Activated T-helper 1 cell treated with anti-CD3 and anti-CD28 coated beads, Interleukin-2, amount 50 U/mL, for 16 hours (primary cell): ENCODE measurements around the gene MED12L.

Experiments
- DNase-seq, 2 donors: peaks; one replicate each; pipeline ENCODE4 v3.0.0-alpha.2; 2020; ENCODE audit warnings: low read depth in 1 of 2, low spot score in 1 of 2

Gene MED12L

GRCh38 chr3:151319628-151320027, 234.2 kb downstream of the MED12L start:
- no peak for DNase-seq

GRCh38 chr3:151320131-151320530, 234.7 kb downstream of the MED12L start:
- DNase-seq, result no peak

GRCh38 chr3:151321526-151321925, 236.1 kb downstream of the MED12L start:
- no peak for DNase-seq

GRCh38 chr3:151322511-151322910, 237.0 kb downstream of the MED12L start:
- no peak for DNase-seq

GRCh38 chr3:151327571-151328198, 242.2 kb downstream of the MED12L start:
- DNase-seq, result no peak

GRCh38 chr3:151328298-151328995, 243.0 kb downstream of the MED12L start:
- no peak for DNase-seq

- no peak for DNase-seq
Observed at GRCh38 chr3:151329363-151329762, 243.9 kb downstream of the MED12L start, which contains the start of gene P2RY13. TSS of gene P2RY13 (minus strand) at chr3:151329549. CDS start at chr3:151329528, 21 bp downstream.

GRCh38 chr3:151330379-151330778, 244.9 kb downstream of the MED12L start:
- no peak for DNase-seq

GRCh38 chr3:151330899-151331298, 245.4 kb downstream of the MED12L start:
- no peak for DNase-seq

GRCh38 chr3:151331696-151332095, 246.2 kb downstream of the MED12L start:
- no peak for DNase-seq

GRCh38 chr3:151345859-151346258, 260.4 kb downstream of the MED12L start:
- DNase-seq, result no peak

GRCh38 chr3:151346292-151346691, 260.8 kb downstream of the MED12L start:
- no peak for DNase-seq

- no peak for DNase-seq
Observed at GRCh38 chr3:151347432-151347831, 262.0 kb downstream of the MED12L start.

- DNase-seq, result no peak
Observed at GRCh38 chr3:151350656-151351055, 265.2 kb downstream of the MED12L start.

- DNase-seq, result no peak
Observed at GRCh38 chr3:151351219-151351618, 265.8 kb downstream of the MED12L start.

- no peak for DNase-seq
Observed at GRCh38 chr3:151351648-151352047, 266.2 kb downstream of the MED12L start.

GRCh38 chr3:151356794-151357462, 271.5 kb downstream of the MED12L start:
- no peak for DNase-seq

- DNase-seq, result no peak
Observed at GRCh38 chr3:151357463-151357850, 272.0 kb downstream of the MED12L start.

GRCh38 chr3:151362751-151363174, 277.3 kb downstream of the MED12L start:
- DNase-seq, result no peak

GRCh38 chr3:151366993-151367392, 281.5 kb downstream of the MED12L start:
- no peak for DNase-seq

GRCh38 chr3:151367448-151367847, 282.0 kb downstream of the MED12L start:
- no peak for DNase-seq

GRCh38 chr3:151371526-151371925, 286.1 kb downstream of the MED12L start:
- no peak for DNase-seq
